Kidney capillary endothelial cell (primary cell): Measurements from ENCODE around the gene USP32.
A peak's percentile ranks its signal among the peaks of the same experiment; 100 is the strongest.

Experiments
- DNase-seq: peaks from one replicate; pipeline ENCODE4 v3.0.0-alpha.2; 2018; ENCODE audit warnings: low spot score

The USP32 gene

GRCh38 chr17:60153606-60154390, 238.1 kb downstream of the USP32 start:
- no peak for DNase-seq

DNA sequence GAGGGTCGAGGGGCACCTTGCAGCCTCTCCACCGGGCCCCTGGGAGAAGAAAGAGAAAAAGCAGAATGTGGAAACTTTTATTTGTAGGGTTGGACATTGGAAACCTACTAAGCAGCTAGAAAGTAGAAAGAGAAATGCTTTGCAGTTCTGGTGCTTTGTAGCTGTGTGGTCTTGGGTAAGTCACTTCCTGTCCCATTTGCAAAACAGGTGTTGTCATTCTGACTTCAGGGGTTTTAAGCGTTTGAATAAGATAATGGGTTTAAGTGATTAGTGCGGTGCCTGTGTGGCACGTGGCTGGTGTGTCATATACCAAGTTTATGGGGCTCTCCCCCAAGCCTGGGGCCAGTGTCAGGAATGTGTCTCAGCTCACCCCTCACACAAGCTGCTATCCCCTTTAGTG, 240.6 kb downstream of the USP32 start:
- no peak for DNase-seq

GRCh38 chr17:60149691-60150582, 242.0 kb downstream of the USP32 start, which contains the start of gene CA4:
Gene CA4 (plus strand): TSS chr17:60149973. CDS start chr17:60150035, 62 bp downstream.
- no peak for DNase-seq

GRCh38 chr17:60148373-60148772, 243.6 kb downstream of the USP32 start:
- DNase-seq = no peak

DNA sequence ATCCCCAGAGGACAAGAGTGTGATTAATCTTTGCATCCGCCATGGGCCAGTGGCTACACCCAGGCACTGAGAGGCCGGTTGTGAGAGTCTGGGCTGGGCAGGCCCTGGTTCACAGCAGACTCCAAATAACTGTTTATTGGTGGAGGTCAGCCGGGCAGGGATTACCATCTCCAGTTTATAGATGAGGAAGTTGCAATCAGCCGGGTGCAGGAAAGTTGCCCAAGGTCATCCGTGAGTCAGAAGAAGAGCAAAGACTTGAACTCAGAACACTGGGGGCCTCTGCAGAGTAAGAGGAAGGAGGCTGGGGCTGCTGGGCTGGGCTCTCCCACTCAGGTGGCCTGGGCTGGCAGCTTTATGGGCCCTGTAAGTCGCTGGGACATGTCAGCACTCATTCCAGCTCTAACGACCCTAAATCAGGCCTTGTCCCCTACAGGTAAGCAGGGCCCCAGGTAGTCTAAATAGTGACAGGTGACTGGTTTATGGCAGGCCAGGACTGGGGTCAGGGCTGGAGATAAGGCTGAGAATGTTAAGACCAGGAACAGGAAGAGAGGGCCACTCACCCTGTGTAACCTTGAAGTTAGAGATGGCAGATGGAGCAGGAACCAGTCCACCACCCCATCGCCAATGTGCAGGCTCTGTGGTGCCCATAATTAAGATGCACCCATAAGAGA, 244.2 kb downstream of the USP32 start:
- no peak for DNase-seq

DNA sequence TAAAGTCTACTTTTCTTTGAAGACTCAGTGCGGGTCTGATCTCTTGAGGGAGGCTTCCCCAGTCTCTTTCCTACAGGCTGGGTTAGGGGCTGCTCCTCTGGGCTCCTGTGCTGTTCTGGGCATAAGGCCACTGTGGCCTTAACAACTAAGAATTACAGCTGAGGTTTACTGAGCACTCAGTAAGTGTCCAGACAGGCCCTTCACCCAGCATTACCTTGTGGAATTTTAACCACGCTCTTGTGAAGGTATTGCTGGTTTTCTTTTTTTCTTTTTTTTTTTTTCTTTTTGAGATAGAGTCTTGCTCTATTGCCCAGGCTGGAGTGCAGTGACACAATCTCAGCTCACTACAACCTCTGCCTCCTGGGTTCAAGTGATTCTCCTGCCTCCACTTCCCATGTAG, 245.7 kb downstream of the USP32 start:
- DNase-seq = no peak

GRCh38 chr17:60145006-60145935, 246.7 kb downstream of the USP32 start:
- no peak for DNase-seq

GRCh38 chr17:60142872-60143499, 248.9 kb downstream of the USP32 start:
- DNase-seq = peak; percentile 90

DNA sequence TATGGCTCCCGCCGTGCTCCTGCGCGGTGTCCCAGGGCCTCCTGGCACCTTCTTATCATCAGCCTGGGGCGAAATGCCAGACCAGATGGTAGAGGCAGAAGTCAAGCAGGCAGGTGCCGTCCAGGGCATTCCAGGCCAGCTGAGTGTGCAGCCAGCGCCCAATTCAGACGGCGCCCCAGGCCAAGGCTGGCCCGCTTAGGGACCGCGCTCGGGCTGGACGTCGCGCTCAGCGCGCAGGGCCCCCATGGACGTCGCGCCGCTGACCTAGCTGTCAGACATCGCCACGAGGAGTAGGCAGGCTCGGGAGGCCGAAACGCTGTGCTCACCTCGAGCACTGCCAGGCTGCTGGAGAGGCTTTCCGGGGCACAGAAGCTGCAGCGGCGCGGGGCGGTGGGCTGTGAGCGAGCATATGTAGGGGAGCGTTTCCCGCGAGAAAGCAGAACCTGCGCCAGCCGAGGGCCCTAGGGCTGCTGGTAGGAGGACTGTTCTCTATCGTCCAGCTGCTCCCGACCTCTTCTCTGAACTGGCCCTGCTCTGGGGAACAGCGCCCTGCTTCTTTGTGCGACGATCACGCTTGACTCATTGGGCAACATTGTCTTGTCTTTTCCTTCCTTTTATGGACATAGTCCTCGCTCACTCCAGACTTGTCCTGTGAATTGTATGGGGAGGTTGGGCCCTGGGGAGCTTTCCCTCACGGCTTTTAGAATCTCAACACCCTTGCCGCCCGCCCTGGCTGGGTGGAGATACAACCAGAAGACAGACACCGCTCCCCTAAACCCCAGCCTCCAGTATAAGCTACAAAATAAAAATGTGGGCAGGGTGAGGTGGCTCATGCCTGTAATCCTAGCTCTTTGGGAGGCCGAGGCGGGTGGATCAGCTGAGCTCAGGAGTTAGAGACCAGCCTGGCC, 250.6 kb downstream of the USP32 start:
- no peak for DNase-seq

- DNase-seq = no peak
Measured at GRCh38 chr17:60139438-60140285, 252.3 kb downstream of the USP32 start.

- no peak for DNase-seq
Measured at GRCh38 chr17:60138769-60139437, 253.0 kb downstream of the USP32 start.

GRCh38 chr17:60137731-60138130, 254.2 kb downstream of the USP32 start:
- DNase-seq = no peak

- no peak for DNase-seq
Measured at GRCh38 chr17:60135951-60136666, 255.8 kb downstream of the USP32 start.

DNA sequence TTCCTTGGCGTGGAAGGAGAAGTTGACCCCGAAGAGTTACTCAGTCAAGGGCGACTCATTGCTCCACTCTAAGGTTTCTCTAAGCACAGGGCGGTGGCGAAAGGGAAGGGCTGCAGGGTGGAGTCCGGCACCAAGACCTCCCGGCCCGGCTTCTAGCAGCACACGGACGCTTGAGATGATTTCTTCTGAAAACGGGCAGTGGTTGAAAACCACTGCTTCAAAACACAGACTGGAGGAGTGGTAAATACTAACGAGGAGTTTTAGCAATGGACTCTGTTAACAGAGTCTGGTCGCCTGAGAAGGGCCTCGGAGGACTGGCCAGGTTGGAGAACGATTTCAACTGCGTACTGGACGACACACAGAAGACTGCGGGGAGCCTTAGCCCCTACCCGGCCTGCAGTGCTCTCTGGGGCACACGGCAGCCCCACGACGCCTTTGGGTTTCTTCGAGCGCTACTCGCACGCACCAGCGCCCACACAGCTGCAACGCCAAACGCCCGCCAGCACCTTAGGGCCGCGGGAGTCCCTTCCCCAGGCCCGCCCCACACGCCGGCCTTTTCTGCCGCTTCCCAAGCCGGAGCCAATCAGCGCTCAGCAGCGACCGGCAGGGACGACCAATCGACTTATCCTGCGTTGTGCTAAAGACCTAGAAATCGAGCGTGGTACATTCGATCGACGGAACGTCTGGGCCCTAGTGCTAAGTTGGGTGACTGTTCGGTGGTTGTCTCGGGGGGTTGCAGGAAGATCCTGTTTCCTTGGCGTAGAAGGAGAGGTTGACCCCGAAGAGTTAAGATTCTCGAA, 256.6 kb downstream of the USP32 start:
- DNase-seq = peak; percentile 87

GRCh38 chr17:60134396-60135150, 257.4 kb downstream of the USP32 start:
- peak; percentile 36 for DNase-seq

DNA sequence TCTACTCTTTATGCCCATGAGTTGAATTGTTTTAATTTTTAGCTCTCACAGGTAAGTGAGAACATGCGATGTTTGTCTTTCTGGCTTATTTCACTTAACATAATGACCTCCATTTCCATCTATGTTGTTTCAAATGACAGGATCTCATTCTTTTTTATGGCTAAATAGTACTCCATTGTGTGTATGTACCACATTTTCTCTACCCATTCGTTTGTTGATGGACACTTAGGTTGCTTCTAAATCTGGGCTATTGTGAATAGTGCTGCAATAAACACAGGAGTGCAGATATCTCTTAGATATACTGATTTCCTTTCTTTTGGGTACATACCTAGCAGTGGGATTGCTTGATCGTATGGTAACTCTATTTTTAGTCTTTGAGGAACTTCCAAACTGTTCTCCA, 261.5 kb downstream of the USP32 start:
- DNase-seq = no peak
